Activated T-helper 2 cell treated with anti-CD3 and anti-CD28 coated beads, Interferon-gamma antibody, Interleukin-2, Interleukin-4, amounts not matched to agents 10 μg/mL and 5 μg/mL and 100 μg/mL, durations not matched to agents 14 hours and 24 hours and 36 hours (primary cell): ENCODE data around the gene HNRNPC. TPM values are rescaled to one million over a fixed set of nuclear protein-coding genes. Genes with fewer than 3 reads are reported as not detected.

Experiments
- DNase-seq: peaks from one replicate; pipeline ENCODE4 v3.0.0; 2021; ENCODE audit warnings: low spot score
- H3K27ac Mint-ChIP-seq: one replicate; pipeline ENCODE4 v1.8.0; 2021; ENCODE audit warnings: mixed read lengths
- H3K27me3 Mint-ChIP-seq: one replicate; pipeline ENCODE4 v1.8.0; 2021; ENCODE audit warnings: low read depth, mixed read lengths
- H3K36me3 Mint-ChIP-seq: one replicate; pipeline ENCODE4 v1.8.0; 2021; ENCODE audit warnings: low read depth, mixed read lengths
- H3K4me1 Mint-ChIP-seq: one replicate; pipeline ENCODE4 v1.8.0; 2021; ENCODE audit warnings: low read depth, mixed read lengths
- H3K4me3 Mint-ChIP-seq: one replicate; pipeline ENCODE4 v1.8.0; 2021; ENCODE audit warnings: low read depth, mild to moderate bottlenecking, moderate library complexity, mixed read lengths
- H3K9me3 Mint-ChIP-seq: one replicate; pipeline ENCODE4 v1.8.0; 2021; ENCODE audit warnings: mixed read lengths
- intact Hi-C: fragments of 100-400 bp; cut with micrococcal nuclease; formaldehyde crosslinking; loops from one replicate; pipeline ENCODE4 v1.15.1; 2023
- total RNA-seq: library from RNA; stranded (reverse); gene quantifications from 2 replicates; pipeline ENCODE4 v1.2.3, GENCODE V29; 2022

The HNRNPC gene
- total RNA-seq, 1 donor from 2014 or later = 976 TPM

DNA sequence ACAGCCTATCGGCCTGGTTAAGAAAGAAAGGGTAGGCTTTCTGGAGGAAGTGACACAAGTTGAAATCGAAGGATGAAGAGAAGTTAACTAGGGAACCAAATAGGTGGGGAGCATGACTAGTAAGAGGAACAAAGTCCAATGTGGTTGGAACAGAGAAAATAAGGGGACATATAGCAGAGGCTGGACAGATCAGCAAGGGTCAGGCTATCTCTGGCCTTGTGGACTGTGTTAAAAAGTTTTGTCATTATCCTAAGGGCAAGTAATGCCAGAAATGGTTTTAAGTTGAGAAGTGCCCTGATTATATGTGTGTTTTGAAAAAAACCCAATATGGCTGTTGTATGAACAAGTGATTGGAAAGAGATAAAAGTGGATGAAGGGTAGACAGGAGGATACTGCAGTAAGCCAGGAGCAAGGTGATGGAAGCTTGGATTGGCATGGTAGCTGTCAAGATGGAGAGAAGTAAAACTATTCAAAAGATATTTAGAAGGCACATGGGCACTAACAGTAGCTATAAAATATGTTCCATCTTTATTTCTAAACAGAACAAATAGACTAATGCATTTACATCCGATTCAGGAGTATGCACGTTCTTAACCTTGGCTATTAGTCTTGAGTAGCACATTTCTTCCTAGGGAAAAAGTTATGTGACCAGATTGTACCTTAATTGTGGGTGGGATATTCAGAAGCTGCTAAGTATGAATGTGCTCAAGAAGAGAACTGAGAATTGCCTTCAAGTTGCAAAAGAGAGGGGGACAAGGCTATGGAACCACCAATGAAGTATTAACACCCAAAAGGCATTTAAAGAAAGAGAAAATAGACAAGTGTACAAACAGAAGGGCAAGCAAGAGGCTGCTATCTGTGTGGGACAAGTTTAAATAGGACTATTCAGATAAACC is 66.5 kb downstream of the HNRNPC start:
- Mint-ChIP-seq H3K27me3 (no peaks in the 10 kb centered on the region), H3K4me3 (no peak overlapping the region), H3K36me3 (peaks cover 67% of the 10 kb centered on the region), H3K9me3 (peaks cover 4% of the 10 kb centered on the region), H3K27ac (no peak overlapping the region), H3K4me1 (peaks cover 10% of the 10 kb centered on the region)
- intact Hi-C loops = loop anchor here (5.0 kb wide), 1 partner anchor 40 kb away; no protein-coding TSS in a partner anchor
- DNase-seq = no peak

DNA sequence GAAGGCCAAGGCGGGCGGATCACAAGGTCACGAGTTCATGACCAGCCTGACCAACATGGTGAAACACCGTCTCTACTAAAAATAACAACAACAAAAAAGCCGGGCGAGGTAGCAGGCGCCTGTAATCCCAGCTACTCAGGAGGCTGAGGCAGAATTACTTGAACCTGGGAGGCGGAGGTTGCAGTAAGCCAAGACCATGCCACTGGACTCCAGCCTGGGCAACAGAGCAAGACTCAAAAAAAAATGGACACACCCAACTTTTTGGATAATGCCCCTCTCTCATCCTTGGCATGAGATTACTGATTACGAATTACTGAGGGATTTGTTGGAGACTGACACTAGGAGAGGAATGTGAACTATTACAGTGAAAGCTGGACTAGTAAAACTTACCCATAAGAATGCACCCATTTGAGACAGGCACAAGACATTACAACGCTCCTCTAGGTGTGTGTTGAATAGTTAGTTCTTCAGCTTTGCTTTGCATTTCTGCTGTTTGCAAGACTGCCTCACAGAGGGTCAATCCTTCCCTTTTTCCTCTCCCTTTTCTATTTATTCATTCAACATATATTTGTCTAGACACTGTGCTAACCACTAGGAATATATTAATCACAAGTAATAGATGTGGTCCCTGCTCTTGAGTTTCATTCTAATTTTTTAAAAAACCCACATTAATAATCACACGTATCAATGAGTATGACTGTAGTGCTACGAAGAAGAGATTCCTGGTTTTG is 67.3 kb downstream of the HNRNPC start:
- H3K27ac Mint-ChIP-seq = peak overlapping the region; percentile 3
- H3K4me1 Mint-ChIP-seq = peaks cover 7% of the 10 kb centered on the region
- H3K9me3 Mint-ChIP-seq = peaks cover 11% of the 10 kb centered on the region
- peaks cover 61% of the 10 kb centered on the region for H3K36me3 Mint-ChIP-seq
- no peak overlapping the region for H3K4me3 Mint-ChIP-seq
- no peaks in the 10 kb centered on the region for H3K27me3 Mint-ChIP-seq
- DNase-seq = no peak
- intact Hi-C loops = loop anchor here (5.0 kb wide), 1 partner anchor 40 kb away; no protein-coding TSS in a partner anchor

DNA sequence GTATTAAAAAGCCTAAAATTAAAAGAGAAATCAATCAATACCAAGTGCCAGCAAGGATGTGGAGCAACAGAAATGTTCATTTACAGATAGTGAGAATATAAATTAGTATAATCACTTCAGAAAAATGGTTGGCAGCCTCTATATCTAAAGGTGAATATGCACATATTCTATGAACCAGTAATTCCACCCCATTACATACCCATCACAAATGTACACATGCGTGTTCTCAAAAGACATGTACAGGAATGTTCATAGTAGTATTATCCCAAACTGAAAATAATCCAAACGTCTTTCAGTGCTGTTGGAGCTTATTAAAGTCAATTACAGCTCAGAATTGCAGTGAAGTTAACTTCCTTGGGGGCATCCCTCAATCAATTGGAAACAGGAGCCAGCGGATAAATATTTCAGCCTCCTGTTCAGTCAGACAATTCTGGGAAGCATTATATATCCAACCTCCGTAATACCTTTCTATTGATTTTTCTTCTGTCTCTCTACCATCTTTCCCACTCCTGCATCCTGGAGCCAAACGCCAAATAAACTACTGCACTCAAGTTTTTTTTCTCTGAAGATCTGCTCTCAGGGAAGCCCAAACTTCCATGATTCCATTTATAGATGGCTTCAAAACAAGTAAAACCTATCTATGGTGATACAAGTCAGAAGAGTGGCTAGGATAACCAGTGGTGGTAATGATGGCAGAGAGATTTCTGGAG is 68.3 kb downstream of the HNRNPC start:
- no peak overlapping the region for H3K27ac Mint-ChIP-seq
- H3K9me3 Mint-ChIP-seq = peaks cover 11% of the 10 kb centered on the region
- peaks cover 51% of the 10 kb centered on the region for H3K36me3 Mint-ChIP-seq
- DNase-seq = no peak
- H3K27me3 Mint-ChIP-seq = no peaks in the 10 kb centered on the region
- no peak overlapping the region for H3K4me3 Mint-ChIP-seq
- peaks cover 2% of the 10 kb centered on the region for H3K4me1 Mint-ChIP-seq
- intact Hi-C loops = loop anchor here (5.0 kb wide), 1 partner anchor 41 kb away; no protein-coding TSS in a partner anchor

GRCh38 chr14:21199611-21200560 is 69.4 kb downstream of the HNRNPC start:
- Mint-ChIP-seq H3K27ac (no peak overlapping the region), H3K4me1 (peaks cover 2% of the 10 kb centered on the region), H3K9me3 (peaks cover 11% of the 10 kb centered on the region), H3K36me3 (peaks cover 41% of the 10 kb centered on the region), H3K4me3 (no peak overlapping the region), H3K27me3 (peaks cover 5% of the 10 kb centered on the region)
- DNase-seq = no peak
- intact Hi-C loops = loop anchor here (5.0 kb wide), 1 partner anchor 42 kb away; no protein-coding TSS in a partner anchor

- H3K27me3 Mint-ChIP-seq = peaks cover 17% of the 10 kb centered on the region
- no peak overlapping the region for H3K27ac Mint-ChIP-seq
- DNase-seq = no peak
- intact Hi-C loops = no loop called here
- H3K4me1 Mint-ChIP-seq = peaks cover 4% of the 10 kb centered on the region
- no peak overlapping the region for H3K4me3 Mint-ChIP-seq
- peaks cover 11% of the 10 kb centered on the region for H3K9me3 Mint-ChIP-seq
- peaks cover 19% of the 10 kb centered on the region for H3K36me3 Mint-ChIP-seq
Observed at GRCh38 chr14:21197418-21198205, 71.6 kb downstream of the HNRNPC start.

DNA sequence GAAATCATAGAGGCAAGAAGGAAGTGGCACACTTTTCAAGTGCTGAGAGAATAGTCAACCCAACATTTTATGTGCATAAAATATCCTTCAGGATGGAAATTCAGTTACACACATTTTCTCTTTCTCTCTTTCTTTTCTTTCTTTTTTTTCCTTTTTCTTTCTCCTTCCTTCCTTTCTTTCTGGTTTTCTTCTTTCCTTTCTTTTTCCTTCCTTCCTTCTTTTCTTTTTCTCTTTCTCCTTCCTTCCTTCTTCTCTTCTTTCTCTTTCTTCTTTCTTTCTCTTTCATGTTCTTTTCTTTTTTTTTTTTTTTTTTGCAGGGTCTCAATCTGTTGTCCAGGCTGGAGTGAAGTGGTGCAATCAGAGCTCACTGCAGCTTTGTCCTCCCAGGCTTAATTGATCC is 74.6 kb downstream of the HNRNPC start:
- intact Hi-C loops = no loop called here
- Mint-ChIP-seq H3K9me3 (peaks cover 11% of the 10 kb centered on the region), H3K36me3 (peaks cover 3% of the 10 kb centered on the region), H3K4me1 (peaks cover 11% of the 10 kb centered on the region), H3K27me3 (peaks cover 17% of the 10 kb centered on the region), H3K4me3 (no peak overlapping the region), H3K27ac (no peak overlapping the region)
- DNase-seq = no peak

DNA sequence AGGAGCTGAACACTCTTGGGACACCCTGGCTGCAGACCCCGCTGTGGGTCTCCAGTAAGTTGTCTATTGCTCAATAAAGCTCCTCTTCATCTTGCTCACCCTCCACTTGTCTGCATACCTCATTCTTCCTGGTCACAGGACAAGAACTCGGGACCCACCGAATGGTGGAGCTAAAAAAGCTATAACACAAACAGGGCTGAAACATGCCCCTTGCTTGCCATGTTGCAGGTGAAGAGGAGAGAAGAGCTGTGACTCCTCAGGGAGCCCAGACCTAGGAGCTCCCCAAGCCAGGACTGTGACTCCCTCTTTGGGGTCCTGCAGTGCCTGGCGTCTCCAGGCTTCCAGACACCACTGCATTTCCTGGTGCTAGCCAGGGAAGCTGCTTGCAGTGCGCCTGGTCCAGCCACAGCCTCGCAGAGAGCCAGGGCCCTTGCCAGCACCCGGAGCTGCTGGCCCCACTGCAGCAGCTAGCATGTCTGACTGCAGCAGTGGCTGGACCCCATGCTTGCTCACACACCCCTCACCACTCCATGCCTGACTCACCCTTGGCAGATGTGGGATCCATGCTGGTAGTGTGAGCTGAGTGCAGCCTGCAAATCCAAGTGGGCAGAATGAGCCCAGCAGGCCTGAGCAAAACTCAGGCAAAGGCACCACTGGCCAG is 76.2 kb downstream of the HNRNPC start:
- H3K4me1 Mint-ChIP-seq = peaks cover 11% of the 10 kb centered on the region
- DNase-seq = no peak
- intact Hi-C loops = no loop called here
- peaks cover 17% of the 10 kb centered on the region for H3K27me3 Mint-ChIP-seq
- peaks cover 10% of the 10 kb centered on the region for H3K9me3 Mint-ChIP-seq
- H3K4me3 Mint-ChIP-seq = no peak overlapping the region
- no peak overlapping the region for H3K27ac Mint-ChIP-seq
- H3K36me3 Mint-ChIP-seq = peaks cover 3% of the 10 kb centered on the region

- no peak for DNase-seq
- H3K9me3 Mint-ChIP-seq = peaks cover 4% of the 10 kb centered on the region
- peaks cover 11% of the 10 kb centered on the region for H3K4me1 Mint-ChIP-seq
- intact Hi-C loops = no loop called here
- no peak overlapping the region for H3K27ac Mint-ChIP-seq
- H3K4me3 Mint-ChIP-seq = peak overlapping the region; percentile 21
- no peaks in the 10 kb centered on the region for H3K36me3 Mint-ChIP-seq
- H3K27me3 Mint-ChIP-seq = peaks cover 17% of the 10 kb centered on the region
Observed at GRCh38 chr14:21192447-21192822, 76.8 kb downstream of the HNRNPC start.

- Mint-ChIP-seq H3K27ac (no peak overlapping the region), H3K36me3 (no peaks in the 10 kb centered on the region), H3K4me1 (peaks cover 11% of the 10 kb centered on the region), H3K27me3 (peaks cover 17% of the 10 kb centered on the region), H3K4me3 (peak overlapping the region; percentile 45), H3K9me3 (no peaks in the 10 kb centered on the region)
- peak; percentile 72 for DNase-seq
- intact Hi-C loops = no loop called here
Observed at GRCh38 chr14:21191809-21192446, 77.3 kb downstream of the HNRNPC start.

DNA sequence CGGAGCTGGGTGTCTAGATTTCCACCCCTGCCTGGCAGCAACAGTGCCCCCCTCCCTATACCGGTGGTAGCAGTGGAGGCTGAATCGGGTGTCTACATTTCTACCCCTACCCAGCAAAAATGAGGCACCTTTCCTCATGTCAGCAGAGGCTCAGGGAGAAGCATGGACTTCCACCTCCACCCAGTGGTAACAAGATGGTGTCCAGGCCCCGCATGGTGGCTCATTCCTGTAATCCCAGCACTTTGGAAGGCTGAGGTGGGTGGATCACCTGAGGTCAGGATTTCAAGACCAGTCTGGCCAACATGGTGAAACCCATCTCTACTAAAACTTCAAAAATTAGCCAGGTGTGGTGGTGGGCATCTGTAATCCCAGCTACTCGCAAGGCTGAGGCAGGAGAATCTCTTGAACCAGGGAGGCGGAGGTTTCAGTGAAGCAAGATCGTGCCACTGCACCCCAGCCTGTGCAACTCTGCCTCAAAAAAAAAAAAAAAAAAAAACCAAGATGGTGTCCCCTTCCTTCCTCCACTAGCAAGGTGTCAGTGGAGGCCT is 77.9 kb downstream of the HNRNPC start:
- Mint-ChIP-seq H3K4me3 (peak overlapping the region; percentile 45), H3K36me3 (no peaks in the 10 kb centered on the region), H3K27ac (no peak overlapping the region), H3K9me3 (no peaks in the 10 kb centered on the region), H3K27me3 (peaks cover 17% of the 10 kb centered on the region), H3K4me1 (peaks cover 11% of the 10 kb centered on the region)
- intact Hi-C loops = no loop called here
- no peak for DNase-seq
